GM23248 (cell line): ENCODE measurements around the gene OLA1. TPM values are rescaled to one million over a fixed set of nuclear protein-coding genes. Genes with fewer than 3 reads are reported as not detected.

ENCODE experiments used
- DNase-seq: peaks from one replicate; pipeline ENCODE4 v3.0.0-alpha.2; 2015
- H2AFZ ChIP-seq: fragments of 200-600 bp; sonication (generic); 2 replicates; pipeline ENCODE4 v1.6.1; 2016; ENCODE audit warnings: antibody characterized with exemption
- H3F3A ChIP-seq: fragments of 200-600 bp; sonication (generic); 2 replicates; pipeline ENCODE4 v1.6.1; 2016; ENCODE audit warnings: mild to moderate bottlenecking, antibody characterized with exemption, mixed run types; ENCODE audit not compliant: insufficient read depth
- H3K27ac ChIP-seq: fragments of 200-600 bp; sonication (generic); 2 replicates; pipeline ENCODE4 v1.5.1; 2016; ENCODE audit warnings: mild to moderate bottlenecking
- H3K27me3 ChIP-seq: fragments of 200-600 bp; sonication (generic); replicated peaks from 2 replicates; pipeline ENCODE4 v1.6.1; 2016; ENCODE audit warnings: mild to moderate bottlenecking; ENCODE audit not compliant: insufficient read depth
- H3K36me3 ChIP-seq: fragments of 200-600 bp; sonication (generic); 2 replicates; pipeline ENCODE4 v1.6.1; 2016; ENCODE audit warnings: low read depth, mild to moderate bottlenecking
- H3K4me1 ChIP-seq: fragments of 200-600 bp; sonication (generic); 2 replicates; pipeline ENCODE4 v1.6.1; 2016; ENCODE audit warnings: mild to moderate bottlenecking; ENCODE audit not compliant: insufficient read depth
- H3K4me2 ChIP-seq: fragments of 200-600 bp; sonication (generic); one replicate; pipeline ENCODE4 v1.6.1; 2016; ENCODE audit warnings: mild to moderate bottlenecking; ENCODE audit not compliant: unreplicated experiment
- H3K4me3 ChIP-seq: fragments of 200-600 bp; sonication (generic); 2 replicates; pipeline ENCODE4 v1.5.1; 2016; ENCODE audit warnings: mild to moderate bottlenecking
- H3K79me2 ChIP-seq: fragments of 200-600 bp; sonication (generic); 2 replicates; pipeline ENCODE4 v1.6.1; 2016; ENCODE audit warnings: mild to moderate bottlenecking; ENCODE audit not compliant: insufficient read depth
- H3K9ac ChIP-seq: fragments of 200-600 bp; sonication (generic); 2 replicates; pipeline ENCODE4 v1.6.1; 2016; ENCODE audit warnings: mild to moderate bottlenecking
- H3K9me2 ChIP-seq: fragments of 200-600 bp; sonication (generic); 2 replicates; pipeline ENCODE4 v1.6.1; 2016; ENCODE audit warnings: mixed run types, mild to moderate bottlenecking, moderate library complexity; ENCODE audit not compliant: insufficient read depth
- H3K9me3 ChIP-seq: fragments of 200-600 bp; sonication (generic); one replicate; pipeline ENCODE4 v1.6.1; 2017; ENCODE audit warnings: low read depth
- H4K20me1 ChIP-seq: fragments of 200-600 bp; sonication (generic); 2 replicates; pipeline ENCODE4 v1.6.0; 2016; ENCODE audit not compliant: insufficient read depth
- EZH2 ChIP-seq: fragments of 200-600 bp; sonication (generic); IDR thresholded peaks from 2 replicates; pipeline ENCODE4 v1.6.1; 2018; ENCODE audit warnings: antibody characterized with exemption, mild to moderate bottlenecking; ENCODE audit not compliant: insufficient read depth, poor library complexity, severe bottlenecking
- EZH2phosphoT487 ChIP-seq: fragments of 200-600 bp; sonication (generic); IDR thresholded peaks from 2 replicates; pipeline ENCODE4 v1.6.1; 2018; ENCODE audit warnings: antibody characterized with exemption, moderate library complexity, mild to moderate bottlenecking, low read depth; ENCODE audit not compliant: insufficient read depth
- WGBS, 2 experiments: methylation state at CpG; one replicate each; pipeline ENCODE4 v1.1.6; 2015 to 2017; ENCODE audit warnings: low lambda C conversion rate in 2 of 2, low coverage in 1 of 2; ENCODE audit errors: missing lambda C conversion rate in 2 of 2; 5-methylcytosine and 5-hydroxymethylcytosine counted together
- in situ Hi-C: fragments of 300-500 bp; cut with MboI; formaldehyde crosslinking; loops from 2 replicates; pipeline ENCODE4 v1.15.0; 2020
- polyA plus RNA-seq: library from polyadenylated mRNA; unstranded; fragments of >200 nt; fragmentation: Nextera tagmentation; extraction: Ambion mirVana; gene quantifications from 2 replicates; pipeline ENCODE4 v1.2.1, GENCODE V29; 2016
- total RNA-seq: library from RNA; depleted of rRNA; stranded (reverse); fragments of >200 nt; shearing (Covaris generic); gene quantifications from 2 replicates; pipeline ENCODE4 v1.2.3, GENCODE V29; 2014

Gene OLA1
- total and polyA plus RNA-seq, 2 experiments from 2014 or later = 64.3 to 114 TPM

DNA sequence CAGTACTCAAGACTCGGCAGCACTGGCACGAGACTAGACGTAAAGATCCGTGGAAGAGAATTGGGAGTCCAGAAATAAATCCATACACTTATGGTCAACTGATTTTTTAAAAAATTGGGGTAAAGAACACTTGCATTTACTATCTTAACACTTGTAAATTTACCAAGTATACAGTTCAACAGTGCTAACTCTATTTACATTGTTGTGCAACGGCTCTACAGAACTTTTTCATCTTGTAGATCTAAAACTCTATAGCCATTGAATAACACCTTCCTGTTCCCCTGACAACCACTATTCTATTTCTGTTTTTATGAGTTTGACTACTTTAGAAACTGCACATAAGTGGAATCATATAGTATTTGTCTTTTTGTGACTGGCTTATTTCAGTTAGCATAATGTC, 153.8 kb downstream of the OLA1 start:
- in situ Hi-C loops = no loop called here
- Histone ChIP-seq H3K36me3 (no peaks in the 10 kb centered on the region), H3K9me3 (no peaks in the 10 kb centered on the region), H3K4me1 (no peaks in the 10 kb centered on the region), H4K20me1 (no peaks in the 10 kb centered on the region), H3K79me2 (no peaks in the 10 kb centered on the region), H3K4me3 (no peak overlapping the region), H3K9ac (no peak overlapping the region), H3K27ac (no peak overlapping the region), H3K27me3 (no peaks in the 10 kb centered on the region), H3K9me2 (no peaks in the 10 kb centered on the region), H3K4me2 (no peak overlapping the region), H2AFZ (no peak overlapping the region), H3F3A (no peaks in the 10 kb centered on the region)
- TF ChIP-seq EZH2phosphoT487 = no peak
- DNase-seq = no peak
- WGBS, 2 experiments = 96 to 98% methylated on average over 5 of the region's 5 CpGs

DNA sequence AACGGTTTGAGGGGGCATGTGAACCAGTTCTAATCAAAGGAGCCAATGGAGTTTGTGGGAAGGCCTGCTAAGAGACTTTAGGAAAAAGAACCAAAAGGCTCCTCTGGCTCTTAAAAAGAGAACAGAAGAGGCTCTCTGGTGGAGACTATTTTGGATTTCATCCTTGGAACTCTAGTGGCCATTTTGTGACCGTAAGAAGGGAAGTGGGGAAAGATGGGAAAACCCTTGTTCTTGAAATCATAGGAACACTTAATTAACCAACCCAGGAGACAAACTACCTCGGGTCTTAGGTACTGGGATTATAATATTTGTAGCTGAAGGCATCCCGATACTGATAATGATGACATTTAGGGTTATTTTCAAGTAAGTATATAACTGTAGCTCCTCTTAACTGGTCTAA, 157.9 kb downstream of the OLA1 start:
- Histone ChIP-seq H3K27ac (no peak overlapping the region), H3K36me3 (no peaks in the 10 kb centered on the region), H3K27me3 (no peaks in the 10 kb centered on the region), H3K9me3 (no peaks in the 10 kb centered on the region), H3K79me2 (no peaks in the 10 kb centered on the region), H4K20me1 (no peaks in the 10 kb centered on the region), H3K4me1 (no peaks in the 10 kb centered on the region), H3K4me2 (no peak overlapping the region), H3F3A (no peaks in the 10 kb centered on the region), H3K9me2 (no peaks in the 10 kb centered on the region), H2AFZ (no peak overlapping the region), H3K9ac (no peak overlapping the region), H3K4me3 (no peak overlapping the region)
- TF ChIP-seq EZH2phosphoT487 (no peak), EZH2 (no peak)
- in situ Hi-C loops = no loop called here
- 97 to 99% methylated on average over 4 of the region's 4 CpGs for WGBS, 2 experiments
- no peak for DNase-seq

DNA sequence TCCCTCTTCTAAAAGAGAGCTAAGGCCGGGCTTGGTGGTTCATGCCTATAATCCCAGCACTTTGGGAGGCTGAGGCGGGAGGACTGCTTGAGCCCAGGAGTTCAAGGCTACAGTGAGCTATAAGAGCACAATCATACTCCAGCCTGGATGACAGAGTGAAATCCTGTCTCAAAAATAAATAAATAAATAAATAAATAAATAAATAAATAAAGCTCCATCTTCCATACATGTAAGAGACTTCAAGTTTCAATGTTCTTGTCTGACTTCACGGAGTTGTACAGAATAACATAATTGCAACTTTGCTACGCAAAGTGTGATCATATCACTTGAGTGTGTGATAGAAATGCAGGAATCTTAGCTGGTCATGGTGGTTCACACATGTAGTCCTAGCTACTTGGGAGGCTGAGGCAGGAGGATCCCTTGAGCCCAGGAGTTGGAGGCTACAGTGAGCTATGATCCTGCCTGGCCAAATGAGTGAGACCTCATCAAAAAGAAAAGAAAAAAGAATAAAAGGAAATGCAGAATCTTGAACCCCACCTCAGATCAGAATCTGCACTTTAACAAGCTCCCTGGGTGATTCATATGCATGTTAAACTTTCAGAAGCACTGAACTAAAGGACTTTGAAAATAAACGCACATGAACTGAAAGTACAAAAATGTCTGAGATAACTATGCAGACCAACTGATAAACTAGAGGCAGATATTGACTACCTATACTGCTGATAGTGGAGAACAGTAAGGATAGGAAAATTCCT, 159.4 kb downstream of the OLA1 start:
- H3K4me3 ChIP-seq = no peak overlapping the region
- no peak overlapping the region for H3K9ac ChIP-seq
- no peak overlapping the region for H2AFZ ChIP-seq
- H4K20me1 ChIP-seq = no peaks in the 10 kb centered on the region
- no peaks in the 10 kb centered on the region for H3K9me2 ChIP-seq
- H3K79me2 ChIP-seq = no peaks in the 10 kb centered on the region
- no peaks in the 10 kb centered on the region for H3K9me3 ChIP-seq
- no peak overlapping the region for H3K4me2 ChIP-seq
- H3K4me1 ChIP-seq = no peaks in the 10 kb centered on the region
- in situ Hi-C loops = no loop called here
- TF ChIP-seq EZH2phosphoT487 = no peak
- TF ChIP-seq EZH2 = no peak
- WGBS, 2 experiments = 97 to 99% methylated on average over 5 of the region's 5 CpGs
- no peaks in the 10 kb centered on the region for H3F3A ChIP-seq
- no peak overlapping the region for H3K27ac ChIP-seq
- no peaks in the 10 kb centered on the region for H3K27me3 ChIP-seq
- H3K36me3 ChIP-seq = no peaks in the 10 kb centered on the region
- no peak for DNase-seq

DNA sequence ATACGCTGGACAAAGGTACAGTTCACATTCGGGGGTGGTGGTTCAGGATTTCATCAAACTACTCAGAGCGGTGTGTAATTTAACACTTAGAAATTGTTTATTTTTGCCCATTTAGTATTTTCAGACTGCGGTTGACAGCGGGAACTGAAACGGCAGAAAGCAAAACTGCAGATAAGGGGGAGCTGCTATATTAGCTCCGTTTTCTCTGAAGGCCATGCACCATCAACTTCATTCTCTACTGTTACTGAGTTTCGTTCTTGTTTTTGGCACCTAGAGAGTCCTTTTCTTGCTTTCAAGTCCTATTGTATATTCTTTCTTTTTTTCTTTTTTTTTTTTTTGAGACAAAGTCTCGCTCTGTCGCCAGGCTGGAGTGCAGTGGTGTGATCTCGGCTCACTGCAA, 161.6 kb downstream of the OLA1 start:
- Histone ChIP-seq H3K4me1 (no peaks in the 10 kb centered on the region), H3K27ac (no peak overlapping the region), H3K79me2 (no peaks in the 10 kb centered on the region), H3K27me3 (no peaks in the 10 kb centered on the region), H2AFZ (no peak overlapping the region), H3K4me3 (no peak overlapping the region), H3K9me2 (no peaks in the 10 kb centered on the region), H3K9ac (no peak overlapping the region), H3K4me2 (no peak overlapping the region), H3F3A (no peaks in the 10 kb centered on the region), H3K9me3 (no peaks in the 10 kb centered on the region), H3K36me3 (no peaks in the 10 kb centered on the region), H4K20me1 (no peaks in the 10 kb centered on the region)
- no peak for DNase-seq
- in situ Hi-C loops = no loop called here
- WGBS, 2 experiments = 98 to 99% methylated on average over 9 to 11 of the region's 11 CpGs
- TF ChIP-seq EZH2phosphoT487 (no peak), EZH2 (no peak)
